Cardiac fibroblast (primary cell): ENCODE data around the gene LINC01488.

Experiments
- DNase-seq, 2 donors: peaks; one replicate each; pipeline versions ENCODE4 v3.0.0 to v3.0.0-alpha.2; 2010; ENCODE audit warnings: low read depth in 2 of 2
- H3K4me3 ChIP-seq, 2 donors: replicated peaks in 1 of 2; 1 replicate in 1 of 2; 2 replicates in 1 of 2; pipeline ENCODE4 v1.5.1; 2011; ENCODE audit warnings: low read depth in 2 of 2, low read length in 2 of 2, mild to moderate bottlenecking in 2 of 2, moderate library complexity in 1 of 2
- TF ChIP-seq, protein P1 (sequence below): IDR thresholded peaks from one replicate; pipeline ENCODE4 v1.5.1; 2011; ENCODE audit warnings: low read depth, mild to moderate bottlenecking, low read length, inconsistent platforms

LINC01488 gene

GRCh38 chr11:69526453-69526810 is 45.0 kb downstream of the LINC01488 start:
- no peak for DNase-seq
- TF ChIP-seq, protein P1, sequence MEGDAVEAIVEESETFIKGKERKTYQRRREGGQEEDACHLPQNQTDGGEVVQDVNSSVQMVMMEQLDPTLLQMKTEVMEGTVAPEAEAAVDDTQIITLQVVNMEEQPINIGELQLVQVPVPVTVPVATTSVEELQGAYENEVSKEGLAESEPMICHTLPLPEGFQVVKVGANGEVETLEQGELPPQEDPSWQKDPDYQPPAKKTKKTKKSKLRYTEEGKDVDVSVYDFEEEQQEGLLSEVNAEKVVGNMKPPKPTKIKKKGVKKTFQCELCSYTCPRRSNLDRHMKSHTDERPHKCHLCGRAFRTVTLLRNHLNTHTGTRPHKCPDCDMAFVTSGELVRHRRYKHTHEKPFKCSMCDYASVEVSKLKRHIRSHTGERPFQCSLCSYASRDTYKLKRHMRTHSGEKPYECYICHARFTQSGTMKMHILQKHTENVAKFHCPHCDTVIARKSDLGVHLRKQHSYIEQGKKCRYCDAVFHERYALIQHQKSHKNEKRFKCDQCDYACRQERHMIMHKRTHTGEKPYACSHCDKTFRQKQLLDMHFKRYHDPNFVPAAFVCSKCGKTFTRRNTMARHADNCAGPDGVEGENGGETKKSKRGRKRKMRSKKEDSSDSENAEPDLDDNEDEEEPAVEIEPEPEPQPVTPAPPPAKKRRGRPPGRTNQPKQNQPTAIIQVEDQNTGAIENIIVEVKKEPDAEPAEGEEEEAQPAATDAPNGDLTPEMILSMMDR, result no peak
- H3K4me3 ChIP-seq, result no peak overlapping the region

- DNase-seq, result no peak
- H3K4me3 ChIP-seq, result no peak overlapping the region
- TF ChIP-seq, protein P1, result no peak
These were observed 47.5 kb downstream of the LINC01488 start for GRCh38 chr11:69529001-69529400.

GRCh38 chr11:69530278-69531070 is 49.0 kb downstream of the LINC01488 start:
- no peak for DNase-seq
- TF ChIP-seq, protein P1, result no peak
- H3K4me3 ChIP-seq, result no peak overlapping the region

GRCh38 chr11:69531071-69531716 is 49.7 kb downstream of the LINC01488 start:
- TF ChIP-seq, protein P1, result no peak
- no peak for DNase-seq
- no peak overlapping the region for H3K4me3 ChIP-seq

DNA sequence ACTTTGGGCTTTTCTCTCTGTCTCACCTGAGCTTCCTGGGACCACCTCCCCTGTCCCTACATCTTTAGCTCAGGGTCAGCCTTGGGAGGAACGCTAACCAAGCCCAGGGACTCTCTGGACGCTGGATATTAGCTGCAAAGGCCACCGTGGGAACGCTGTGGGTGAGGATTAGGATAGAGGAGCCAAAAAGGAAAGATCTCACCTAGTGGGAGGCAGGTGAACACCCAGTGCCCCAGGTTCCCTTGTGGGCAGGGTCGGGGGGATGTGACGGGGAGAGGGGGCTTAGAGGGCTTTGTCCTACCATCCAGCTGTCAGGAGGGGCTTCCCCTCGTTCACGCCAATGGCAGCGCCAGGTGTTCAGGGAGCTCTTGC is 50.2 kb downstream of the LINC01488 start:
- H3K4me3 ChIP-seq, result no peak overlapping the region
- TF ChIP-seq, protein P1, result no peak
- no peak for DNase-seq

DNA sequence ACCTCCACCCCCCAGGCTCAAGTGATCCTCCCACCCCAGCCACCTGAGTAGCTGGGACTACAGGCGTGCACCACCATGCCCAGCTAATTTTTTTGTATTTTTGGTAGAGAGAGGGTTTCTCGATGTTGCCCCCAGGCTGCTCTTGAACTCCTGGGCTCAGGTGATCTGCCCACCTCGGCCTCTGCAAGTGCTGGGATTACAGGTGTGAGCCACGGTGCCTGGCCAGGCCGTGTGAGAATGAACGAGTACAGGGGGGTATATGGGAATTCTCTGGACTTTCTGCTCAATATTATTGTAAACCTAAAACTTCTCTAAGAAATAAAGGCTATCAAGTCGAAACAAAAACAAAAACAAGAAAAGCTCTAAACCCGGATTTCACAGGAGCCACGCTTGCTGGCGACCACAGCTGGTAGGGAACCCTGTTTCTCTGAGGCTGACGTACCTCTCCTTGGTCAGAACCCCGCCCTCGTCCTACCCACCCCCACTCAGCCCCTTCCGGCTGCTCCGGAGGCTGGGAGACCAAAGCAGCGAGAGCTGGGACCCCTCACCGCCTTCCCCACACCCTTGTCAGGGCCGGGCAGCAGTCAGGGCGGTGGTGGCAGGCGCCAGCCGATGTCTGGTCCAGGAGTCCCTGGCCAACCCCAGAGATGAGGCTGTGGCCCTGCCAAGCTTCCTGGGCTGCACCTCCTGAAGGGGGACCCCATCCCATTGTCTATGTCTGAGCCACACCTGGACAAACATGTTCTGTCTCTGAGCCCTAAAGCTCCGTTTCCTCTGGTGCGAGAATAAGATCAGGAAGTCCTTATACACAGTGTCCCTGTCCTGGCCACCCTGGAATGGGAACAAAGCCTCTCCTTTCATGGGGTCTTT is 52.1 kb downstream of the LINC01488 start:
- H3K4me3 ChIP-seq, result no peak overlapping the region
- TF ChIP-seq, protein P1, result no peak
- DNase-seq, result no peak
